Activated CD8-positive, alpha-beta memory T cell treated with anti-CD3 and anti-CD28 coated beads, Interleukin-2, amount 50 U/mL, for 1 hour (primary cell): Measurements from ENCODE around the gene PLIN5.

Experiments
- DNase-seq: peaks from one replicate; pipeline ENCODE4 v3.0.0-alpha.2; 2020; ENCODE audit errors: extremely low read depth

Gene PLIN5

GRCh38 chr19:4523306-4524110, 11.5 kb downstream of the PLIN5 start:
- DNase-seq, result no peak

- no peak for DNase-seq
Observed at GRCh38 chr19:4522291-4523002, 12.6 kb downstream of the PLIN5 start.

- no peak for DNase-seq
Observed at GRCh38 chr19:4521888-4522242, 13.2 kb downstream of the PLIN5 start.

GRCh38 chr19:4521170-4521887, 13.7 kb downstream of the PLIN5 start:
- no peak for DNase-seq

GRCh38 chr19:4519521-4520277, 15.3 kb downstream of the PLIN5 start:
- DNase-seq, result no peak

GRCh38 chr19:4519172-4519496, 15.9 kb downstream of the PLIN5 start:
- no peak for DNase-seq

GRCh38 chr19:4518345-4519171, 16.5 kb downstream of the PLIN5 start, which contains the start of gene PLIN4:
Gene PLIN4 (minus strand): TSS chr19:4518486. CDS start chr19:4518272, 214 bp downstream.
- DNase-seq, result no peak

GRCh38 chr19:4517451-4518057, 17.5 kb downstream of the PLIN5 start:
- DNase-seq, result no peak

- no peak for DNase-seq
Observed at GRCh38 chr19:4516939-4517300, 18.1 kb downstream of the PLIN5 start.

- DNase-seq, result no peak
Observed at GRCh38 chr19:4516199-4516938, 18.7 kb downstream of the PLIN5 start.

GRCh38 chr19:4515732-4516131, 19.3 kb downstream of the PLIN5 start:
- DNase-seq, result no peak

GRCh38 chr19:4513248-4513647, 21.8 kb downstream of the PLIN5 start:
- no peak for DNase-seq

- DNase-seq, result no peak
Observed at GRCh38 chr19:4512070-4512469, 23.0 kb downstream of the PLIN5 start.

- no peak for DNase-seq
Observed at GRCh38 chr19:4511300-4512054, 23.5 kb downstream of the PLIN5 start.

- no peak for DNase-seq
Observed at GRCh38 chr19:4510435-4511255, 24.4 kb downstream of the PLIN5 start.

- DNase-seq, result no peak
Observed at GRCh38 chr19:4508698-4509097, 26.3 kb downstream of the PLIN5 start.

GRCh38 chr19:4507804-4508203, 27.2 kb downstream of the PLIN5 start:
- no peak for DNase-seq

- DNase-seq, result no peak
Observed at GRCh38 chr19:4507150-4507452, 27.9 kb downstream of the PLIN5 start.
